Measurements from ENCODE around the gene CMTR1. TPM values are rescaled to one million over a fixed set of nuclear protein-coding genes. Genes with fewer than 3 reads are reported as not detected.

CMTR1 gene
- total and polyA plus RNA-seq, 2 of the 13 experiments (the other 11 are each of a cell fraction or from before 2014, with no cell fraction given), result 19.7 to 55.2 TPM

- TF ChIP-seq GRHL1 (CRISPR knock-in tag; conservative IDR thresholded peaks at IDR 0.05), result no peak
- TF ChIP-seq MAZ (IDR thresholded peaks at IDR 0.05; ENCODE audit: borderline replicate concordance, low read depth, low read length), result no peak
- no peak for TF ChIP-seq MAZ (CRISPR knock-in tag; IDR thresholded peaks at IDR 0.05; ENCODE audit: low read depth)
- no peak for TF ChIP-seq ZNF17 (CRISPR knock-in tag; IDR thresholded peaks at IDR 0.05)
- peak; percentile 1; the same call in 1 of the 2 replicates for TF ChIP-seq HNF4G (IDR thresholded peaks at IDR 0.05; ENCODE audit: borderline replicate concordance, low read depth, low read length)
- TF ChIP-seq HNF4G (CRISPR knock-in tag; IDR thresholded peaks at IDR 0.05; ENCODE audit: borderline replicate concordance, low read depth), result no peak
- TF ChIP-seq, protein P1, sequence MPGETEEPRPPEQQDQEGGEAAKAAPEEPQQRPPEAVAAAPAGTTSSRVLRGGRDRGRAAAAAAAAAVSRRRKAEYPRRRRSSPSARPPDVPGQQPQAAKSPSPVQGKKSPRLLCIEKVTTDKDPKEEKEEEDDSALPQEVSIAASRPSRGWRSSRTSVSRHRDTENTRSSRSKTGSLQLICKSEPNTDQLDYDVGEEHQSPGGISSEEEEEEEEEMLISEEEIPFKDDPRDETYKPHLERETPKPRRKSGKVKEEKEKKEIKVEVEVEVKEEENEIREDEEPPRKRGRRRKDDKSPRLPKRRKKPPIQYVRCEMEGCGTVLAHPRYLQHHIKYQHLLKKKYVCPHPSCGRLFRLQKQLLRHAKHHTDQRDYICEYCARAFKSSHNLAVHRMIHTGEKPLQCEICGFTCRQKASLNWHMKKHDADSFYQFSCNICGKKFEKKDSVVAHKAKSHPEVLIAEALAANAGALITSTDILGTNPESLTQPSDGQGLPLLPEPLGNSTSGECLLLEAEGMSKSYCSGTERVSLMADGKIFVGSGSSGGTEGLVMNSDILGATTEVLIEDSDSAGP (CRISPR knock-in tag; IDR thresholded peaks at IDR 0.05; ENCODE audit: borderline replicate concordance), result peak; percentile 21; the same call in 1 of the 2 replicates
- 0 out of 2 replicates have a peak, but pooled peaks have one; percentile 42 for TF ChIP-seq HDAC1 (CRISPR knock-in tag; IDR thresholded peaks at IDR 0.05)
- TF ChIP-seq SIX1 (CRISPR knock-in tag; IDR thresholded peaks at IDR 0.05; ENCODE audit: borderline replicate concordance), result no peak
- peak; percentile 58; the same call in 1 of the 2 replicates for TF ChIP-seq HIVEP1 (CRISPR knock-in tag; IDR thresholded peaks at IDR 0.05)
- TF ChIP-seq FOXK2 (IDR thresholded peaks at IDR 0.05), result no peak
- peak; percentile 21 for TF ChIP-seq SKI (IDR thresholded peaks at IDR 0.05; ENCODE audit: partially characterized antibody)
- no peak for TF ChIP-seq MZF1 (CRISPR knock-in tag; IDR thresholded peaks at IDR 0.05; ENCODE audit: borderline replicate concordance)
- no peak for TF ChIP-seq ZNF777 (CRISPR knock-in tag; IDR thresholded peaks at IDR 0.05)
- TF ChIP-seq MXI1 (IDR thresholded peaks at IDR 0.05; ENCODE audit: borderline replicate concordance, low read depth, low read length), result no peak
- no peak for TF ChIP-seq ZC3H4 (CRISPR knock-in tag; IDR thresholded peaks at IDR 0.05; ENCODE audit: borderline replicate concordance)
- TF ChIP-seq NR2F2 (IDR thresholded peaks at IDR 0.05; ENCODE audit: borderline replicate concordance, low read depth), result no peak
- TF ChIP-seq ZNF543 (CRISPR knock-in tag; IDR thresholded peaks at IDR 0.05), result no peak
- no peak for TF ChIP-seq JUNB (CRISPR knock-in tag; IDR thresholded peaks at IDR 0.05; ENCODE audit: borderline replicate concordance)
- TF ChIP-seq SOX13 (IDR thresholded peaks at IDR 0.05), result no peak
- no peak for TF ChIP-seq SOX13 (CRISPR knock-in tag; conservative IDR thresholded peaks at IDR 0.05 in 1 of 2, IDR thresholded peaks at IDR 0.05 in 1 of 2)
- no peak for TF ChIP-seq MIXL1 (CRISPR knock-in tag; IDR thresholded peaks at IDR 0.05)
- TF ChIP-seq HNRNPL (IDR thresholded peaks at IDR 0.05; ENCODE audit: low read depth, low read length), result no peak
- TF ChIP-seq ATF7-NPFF (CRISPR knock-in tag; IDR thresholded peaks at IDR 0.05; ENCODE audit: low read depth), result no peak
- peak; percentile 82; the same call in 1 of the 2 replicates for TF ChIP-seq ZNF263 (CRISPR knock-in tag; IDR thresholded peaks at IDR 0.05)
- no peak for TF ChIP-seq TMF1 (CRISPR knock-in tag; IDR thresholded peaks at IDR 0.05; ENCODE audit: low read depth)
- no peak for TF ChIP-seq ZNF20 (CRISPR knock-in tag; IDR thresholded peaks at IDR 0.05)
- no peak for TF ChIP-seq ZNF713 (CRISPR knock-in tag; IDR thresholded peaks at IDR 0.05)
- no peak for TF ChIP-seq TP53 (CRISPR knock-in tag; conservative IDR thresholded peaks at IDR 0.05)
- no peak for TF ChIP-seq ZNF652 (CRISPR knock-in tag; IDR thresholded peaks at IDR 0.05; ENCODE audit: borderline replicate concordance, low read depth)
Observed at GRCh38 chr6:37516920-37517405, 83.9 kb downstream of the CMTR1 start (continued).

All from HepG2 (cell line).